Mucosa of rectum (tissue), 2 donors: ENCODE measurements around the gene ARHGAP21.

Source experiments
- H3K27ac ChIP-seq, 2 donors: one replicate each; pipeline ENCODE4 v1.7.0; 2013; ENCODE audit warnings: inconsistent platforms in 2 of 2, low read depth in 2 of 2, low read length in 2 of 2
- H3K27me3 ChIP-seq, 2 donors: one replicate each; pipeline ENCODE4 v1.7.0; 2013; ENCODE audit warnings: low read length in 2 of 2; ENCODE audit not compliant: control insufficient read depth in 2 of 2, insufficient read depth in 2 of 2
- H3K36me3 ChIP-seq, 2 donors: one replicate each; pipeline ENCODE4 v1.7.0; 2013; ENCODE audit warnings: low read length in 2 of 2; ENCODE audit not compliant: control insufficient read depth in 2 of 2, insufficient read depth in 2 of 2
- H3K4me1 ChIP-seq, 2 donors: one replicate each; pipeline ENCODE4 v1.7.0; 2013; ENCODE audit warnings: low read length in 2 of 2, mild to moderate bottlenecking in 1 of 2; ENCODE audit not compliant: control insufficient read depth in 2 of 2, insufficient read depth in 2 of 2
- H3K4me3 ChIP-seq, 2 donors: one replicate each; pipeline ENCODE4 v1.7.0; 2013; ENCODE audit warnings: low read length in 2 of 2
- H3K9ac ChIP-seq, 2 donors: one replicate each; pipeline ENCODE4 v1.7.0; 2013; ENCODE audit warnings: low read length in 2 of 2, low read depth in 1 of 2, mild to moderate bottlenecking in 1 of 2
- H3K9me3 ChIP-seq, 2 donors: one replicate each; pipeline ENCODE4 v1.7.0; 2013; ENCODE audit warnings: low read length in 2 of 2; ENCODE audit not compliant: control insufficient read depth in 2 of 2
- donor health status: healthy.
- donor health status: Normal muscosa, but diverticular disease.

The ARHGAP21 gene

DNA sequence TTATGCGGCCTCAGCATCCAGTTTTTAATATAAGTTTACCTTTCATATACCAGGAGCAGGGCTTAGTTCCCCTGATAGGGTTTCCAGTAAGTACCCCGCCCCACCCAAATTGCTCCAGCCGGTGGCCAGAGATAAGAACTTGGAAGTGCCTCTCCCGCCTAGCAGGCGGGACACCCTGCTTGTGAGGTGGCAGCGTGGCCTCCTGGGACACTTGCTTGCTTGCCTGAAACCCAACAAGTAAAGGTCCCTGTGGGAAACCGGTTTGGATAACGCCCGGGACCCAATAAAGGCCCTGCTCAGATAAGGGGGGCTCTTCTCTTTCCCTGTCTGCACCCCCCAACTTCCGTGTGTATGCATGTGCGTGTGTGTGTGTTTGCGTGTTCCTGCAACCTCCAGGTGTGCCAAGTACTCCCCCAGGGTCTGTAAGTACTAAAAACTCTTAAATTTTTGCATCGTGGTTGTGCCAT lies 154.3 kb downstream of the ARHGAP21 start:
- Histone ChIP-seq H3K9ac (no peak overlapping the region), H3K4me1 (no peaks in the 10 kb centered on the region), H3K36me3 (no peaks in the 10 kb centered on the region), H3K27me3 (no peaks in the 10 kb centered on the region), H3K9me3 (no peaks in the 10 kb centered on the region), H3K4me3 (no peak overlapping the region), H3K27ac (no peak overlapping the region)

DNA sequence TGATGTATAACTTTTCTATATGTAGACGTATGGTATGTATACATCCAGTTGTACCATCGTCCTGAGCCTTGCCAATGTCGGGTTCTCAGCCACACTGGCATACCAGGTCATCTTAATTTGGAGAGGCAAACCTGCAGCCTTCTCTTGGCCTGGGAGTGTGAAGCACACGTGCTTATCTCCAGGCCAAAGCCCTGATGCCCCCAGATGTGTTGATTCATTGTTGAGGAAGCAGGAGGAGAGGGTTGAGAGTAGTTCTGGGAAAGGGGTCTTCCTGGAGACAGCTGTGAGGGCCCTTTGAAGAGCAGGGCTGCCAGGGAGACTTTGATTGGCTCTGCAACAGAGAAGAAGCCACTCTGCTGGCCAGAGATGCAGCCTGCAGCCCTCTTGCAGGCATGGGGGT lies 155.6 kb downstream of the ARHGAP21 start:
- no peak overlapping the region for H3K9ac ChIP-seq

DNA sequence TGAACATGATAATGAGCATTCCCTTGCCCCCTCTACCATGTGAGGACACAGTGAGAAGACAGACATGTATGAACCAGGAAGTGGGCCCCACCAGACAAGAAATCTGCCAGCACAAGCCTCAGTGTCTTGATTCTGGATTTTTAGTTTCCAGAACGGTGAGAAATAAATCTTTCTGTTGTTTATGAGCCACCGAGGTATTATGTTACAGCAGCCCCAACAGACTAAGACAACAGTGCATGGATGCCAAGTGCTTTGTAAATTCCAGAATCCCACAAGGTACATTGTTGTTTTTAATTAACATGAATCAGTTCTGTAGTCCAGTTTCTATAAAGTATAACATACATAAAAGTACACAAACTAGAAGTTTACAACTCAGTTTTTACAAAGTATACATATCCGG lies 162.2 kb downstream of the ARHGAP21 start:
- no peaks in the 10 kb centered on the region for H3K9me3 ChIP-seq
- no peak overlapping the region for H3K27ac ChIP-seq
- H3K9ac ChIP-seq, result no peak overlapping the region
- H3K36me3 ChIP-seq, result no peaks in the 10 kb centered on the region
- H3K4me3 ChIP-seq, result no peak overlapping the region
- no peaks in the 10 kb centered on the region for H3K4me1 ChIP-seq
- H3K27me3 ChIP-seq, result no peaks in the 10 kb centered on the region

More for the DNA sequence above, 155.6 kb downstream of the ARHGAP21 start:
- no peaks in the 10 kb centered on the region for H3K27me3 ChIP-seq
- no peak overlapping the region for H3K4me3 ChIP-seq
- H3K36me3 ChIP-seq, result no peaks in the 10 kb centered on the region
- H3K9me3 ChIP-seq, result no peaks in the 10 kb centered on the region
- H3K27ac ChIP-seq, result no peak overlapping the region
- no peaks in the 10 kb centered on the region for H3K4me1 ChIP-seq

DNA sequence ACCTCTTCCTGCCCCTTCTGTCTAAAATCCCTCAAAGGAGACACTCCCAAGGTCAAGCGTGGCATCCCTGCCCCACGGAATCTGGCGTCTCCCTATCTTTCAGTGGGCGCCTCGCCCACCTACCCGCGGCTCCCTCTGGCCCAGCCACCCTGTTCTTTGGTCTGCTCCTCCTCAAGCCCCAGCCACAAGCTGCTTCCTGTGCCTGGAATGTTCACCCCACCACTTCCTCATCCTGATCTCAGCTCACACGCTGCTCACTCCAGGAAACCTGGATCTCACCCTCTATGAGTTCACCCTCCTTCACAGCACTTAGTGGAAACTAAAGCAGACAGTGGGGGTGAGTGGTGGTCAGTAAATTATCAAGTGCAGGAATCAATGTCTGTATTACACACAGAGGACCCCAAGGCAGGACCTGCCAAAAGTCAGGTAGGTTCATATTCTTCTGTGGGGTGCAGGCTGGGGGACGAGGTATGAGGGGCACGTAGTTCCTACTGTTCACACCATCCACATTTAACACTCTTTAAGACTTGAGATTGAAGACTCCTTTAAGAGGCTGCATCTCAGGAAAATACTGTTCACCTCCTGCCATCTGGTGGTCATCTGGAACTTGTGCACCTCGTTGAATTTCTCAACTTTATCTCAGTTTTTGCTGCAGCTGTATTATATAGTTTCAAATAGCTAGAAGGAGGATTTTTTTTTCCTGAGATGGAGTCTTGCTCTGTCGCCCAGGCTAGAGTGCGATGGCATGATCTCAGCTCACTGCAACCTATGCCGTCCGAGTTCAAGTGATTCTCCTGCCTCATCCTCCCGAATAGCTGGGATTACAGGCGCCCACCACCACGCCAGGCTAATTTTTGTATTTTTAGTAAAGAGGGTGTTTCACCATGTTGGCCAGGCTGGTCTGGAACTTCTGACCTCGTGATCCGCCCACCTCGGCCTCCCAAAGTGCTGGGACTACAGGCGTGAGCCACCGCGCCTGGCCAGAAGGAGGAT lies 166.6 kb downstream of the ARHGAP21 start:
- Histone ChIP-seq H3K36me3 (no peaks in the 10 kb centered on the region), H3K27me3 (no peaks in the 10 kb centered on the region), H3K9ac (no peak overlapping the region), H3K4me1 (peaks cover 2 to 3% of the 10 kb centered on the region in 2 donors), H3K27ac (no peak overlapping the region), H3K4me3 (no peak overlapping the region), H3K9me3 (no peaks in the 10 kb centered on the region)

DNA sequence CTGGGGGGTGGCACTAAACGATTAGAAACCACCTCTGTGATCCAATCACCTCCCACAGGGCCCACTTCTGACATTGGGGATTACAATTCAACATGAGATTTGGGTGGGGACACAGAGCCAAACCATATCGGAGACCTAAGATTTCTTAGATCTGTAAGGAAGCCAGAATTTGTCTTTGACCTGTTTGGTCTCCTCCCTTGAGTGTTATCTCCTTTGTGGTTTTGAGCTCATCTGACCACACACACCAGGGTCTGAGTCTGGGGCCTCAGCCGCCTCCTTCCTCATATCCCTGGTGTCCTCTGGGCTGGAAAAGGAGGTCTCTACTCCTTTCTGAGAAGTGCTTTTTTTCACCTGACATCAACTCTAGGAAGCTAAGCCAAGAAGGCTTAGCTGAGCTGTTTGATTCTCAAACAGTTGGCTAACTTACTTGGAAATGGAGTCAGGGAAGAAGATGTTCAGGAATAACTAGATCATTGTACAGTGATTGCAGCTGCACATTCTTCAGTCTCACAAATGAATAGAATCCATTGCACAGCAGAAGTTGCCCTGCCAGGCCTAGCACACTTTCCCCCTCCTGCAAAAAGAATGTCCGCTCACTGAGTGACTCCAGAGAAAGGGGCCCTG lies 167.4 kb downstream of the ARHGAP21 start:
- Histone ChIP-seq H3K9me3 (no peaks in the 10 kb centered on the region), H3K4me1 (peaks cover 9 to 10% of the 10 kb centered on the region in 2 donors), H3K27me3 (no peaks in the 10 kb centered on the region), H3K9ac (no peak overlapping the region), H3K27ac (no peak overlapping the region), H3K36me3 (no peaks in the 10 kb centered on the region), H3K4me3 (no peak overlapping the region)

DNA sequence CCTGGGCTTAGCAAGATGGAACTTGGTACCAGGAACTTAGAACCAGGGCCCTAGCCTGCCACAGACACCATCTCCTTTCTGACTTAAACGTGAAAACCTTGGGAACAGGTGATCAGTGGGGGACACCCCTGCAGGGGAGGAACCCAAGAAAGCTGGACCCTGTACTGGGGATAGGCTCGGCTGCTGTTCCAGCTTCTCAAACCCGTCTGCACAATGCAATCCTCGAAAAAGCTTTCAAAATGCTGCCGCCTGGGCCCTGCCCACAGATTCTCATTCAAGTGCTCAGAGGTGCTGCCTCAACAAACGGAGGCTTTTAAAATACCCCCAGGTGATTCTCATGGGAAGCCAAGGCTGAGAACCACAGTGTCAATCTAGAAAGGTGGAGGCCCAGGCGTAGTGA lies 169.7 kb downstream of the ARHGAP21 start:
- no peak overlapping the region for H3K9ac ChIP-seq
- H3K27me3 ChIP-seq, result no peaks in the 10 kb centered on the region
- H3K27ac ChIP-seq, result no peak overlapping the region
- peaks cover 9 to 10% of the 10 kb centered on the region in 2 donors for H3K4me1 ChIP-seq
- no peak overlapping the region for H3K4me3 ChIP-seq
- H3K9me3 ChIP-seq, result no peaks in the 10 kb centered on the region
- H3K36me3 ChIP-seq, result no peaks in the 10 kb centered on the region

DNA sequence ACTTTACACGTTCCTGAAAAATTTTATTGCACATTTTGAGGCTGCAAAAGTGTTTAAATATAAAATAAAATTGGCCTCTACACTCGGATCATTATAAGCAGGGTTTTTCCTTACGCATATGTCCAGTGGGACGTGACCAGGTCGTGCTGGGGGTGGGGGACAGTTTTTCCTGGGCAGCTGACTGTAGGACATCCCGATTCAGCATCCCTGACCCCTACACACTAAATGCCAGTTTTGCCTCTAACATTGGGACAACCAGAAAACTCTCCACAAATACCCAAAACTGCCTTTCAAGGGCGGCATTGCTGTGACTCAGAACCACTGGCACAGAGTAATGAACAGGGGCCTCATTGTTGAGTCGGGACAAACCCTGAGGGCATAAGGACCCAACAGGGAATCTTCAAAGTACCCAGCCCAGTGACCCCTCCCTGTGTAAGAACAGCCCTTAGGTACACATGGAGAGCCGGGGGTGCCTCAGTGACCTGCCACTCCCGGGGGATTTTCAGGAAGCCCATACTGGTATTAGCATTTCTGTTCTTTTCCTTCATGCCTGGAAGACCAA lies 170.6 kb downstream of the ARHGAP21 start:
- H3K4me1 ChIP-seq, result peaks cover 9 to 10% of the 10 kb centered on the region in 2 donors
- H3K27ac ChIP-seq, result no peak overlapping the region
- H3K9me3 ChIP-seq, result no peaks in the 10 kb centered on the region
- H3K9ac ChIP-seq, result no peak overlapping the region
- no peaks in the 10 kb centered on the region for H3K27me3 ChIP-seq
- no peak overlapping the region for H3K4me3 ChIP-seq
- H3K36me3 ChIP-seq, result peaks cover 0 to 3% of the 10 kb centered on the region in 2 donors

DNA sequence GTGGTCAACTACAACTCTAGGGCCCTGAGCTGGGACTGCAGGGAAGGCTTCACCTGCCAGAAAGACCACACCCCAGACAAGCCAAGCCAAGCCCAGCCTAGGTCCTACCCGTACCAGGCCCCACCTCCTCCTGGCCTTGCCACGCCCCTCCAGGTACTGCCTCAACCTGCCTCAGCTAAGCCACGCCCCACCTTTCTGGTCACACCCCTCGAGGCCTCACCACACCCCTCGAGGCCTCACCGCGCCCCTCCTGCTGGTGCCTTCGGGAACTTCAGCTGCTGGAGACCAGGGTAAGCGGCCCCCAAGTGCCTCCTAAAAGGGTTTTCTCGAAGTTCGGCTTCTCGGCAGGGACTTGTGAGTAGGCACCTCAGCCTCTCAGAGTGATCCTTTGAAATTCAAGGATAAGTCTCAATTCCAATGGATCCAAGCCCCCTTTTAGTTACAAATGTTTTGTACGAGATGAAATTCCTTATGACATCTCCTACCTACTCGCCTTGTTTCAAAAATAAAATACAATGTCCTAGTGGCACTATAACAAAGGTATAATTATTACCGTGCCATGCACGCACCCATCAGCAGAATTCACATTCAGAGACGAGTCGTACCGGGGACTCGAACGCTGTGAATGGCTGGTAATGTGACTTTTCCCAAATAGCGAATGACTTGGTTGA lies 171.2 kb downstream of the ARHGAP21 start:
- no peaks in the 10 kb centered on the region for H3K27me3 ChIP-seq
- no peak overlapping the region for H3K4me3 ChIP-seq
- peak overlapping the region in 1 of 2 donors; percentile 9 for H3K27ac ChIP-seq
- H3K36me3 ChIP-seq, result peaks cover 0 to 3% of the 10 kb centered on the region in 2 donors
- H3K9ac ChIP-seq, result no peak overlapping the region
- no peaks in the 10 kb centered on the region for H3K9me3 ChIP-seq
- peaks cover 9 to 10% of the 10 kb centered on the region in 2 donors for H3K4me1 ChIP-seq

DNA sequence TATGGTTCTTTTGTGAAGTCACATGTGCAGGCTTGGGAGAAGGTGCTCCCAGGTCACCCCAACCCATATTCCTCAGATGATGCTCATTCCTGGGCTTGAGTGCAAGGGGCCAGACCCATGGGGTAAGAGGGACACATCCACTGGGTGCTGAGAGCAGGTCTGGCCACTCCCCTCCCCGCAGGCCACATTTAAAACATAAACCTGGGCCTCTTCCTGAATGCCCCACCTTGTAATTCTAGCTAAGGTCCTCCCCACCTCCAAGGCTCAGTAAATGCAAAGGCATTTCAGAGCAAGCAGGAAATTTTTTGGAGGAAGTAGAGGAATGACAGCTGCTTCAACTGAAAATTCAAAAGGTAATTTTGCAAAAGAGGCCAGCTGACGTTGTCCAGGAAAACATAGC lies 172.5 kb downstream of the ARHGAP21 start:
- Histone ChIP-seq H3K27me3 (no peaks in the 10 kb centered on the region), H3K36me3 (peaks cover 3% of the 10 kb centered on the region in 2 donors), H3K4me3 (peak overlapping the region in 1 of 2 donors; percentile 26), H3K4me1 (peaks cover 9 to 10% of the 10 kb centered on the region in 2 donors), H3K9me3 (no peaks in the 10 kb centered on the region), H3K27ac (peak overlapping the region; percentile 41 to 66), H3K9ac (no peak overlapping the region)
